NCI-H2196 treated with DMSO at 0.1 percent for 48 hours (cell line): ENCODE results near the gene GNPTG.

Source experiments
- DNase-seq: peaks from one replicate; lab custom pipeline; 2025; ENCODE audit not compliant: unreplicated experiment; lab: John Stamatoyannopoulos, UW

The GNPTG gene

DNA sequence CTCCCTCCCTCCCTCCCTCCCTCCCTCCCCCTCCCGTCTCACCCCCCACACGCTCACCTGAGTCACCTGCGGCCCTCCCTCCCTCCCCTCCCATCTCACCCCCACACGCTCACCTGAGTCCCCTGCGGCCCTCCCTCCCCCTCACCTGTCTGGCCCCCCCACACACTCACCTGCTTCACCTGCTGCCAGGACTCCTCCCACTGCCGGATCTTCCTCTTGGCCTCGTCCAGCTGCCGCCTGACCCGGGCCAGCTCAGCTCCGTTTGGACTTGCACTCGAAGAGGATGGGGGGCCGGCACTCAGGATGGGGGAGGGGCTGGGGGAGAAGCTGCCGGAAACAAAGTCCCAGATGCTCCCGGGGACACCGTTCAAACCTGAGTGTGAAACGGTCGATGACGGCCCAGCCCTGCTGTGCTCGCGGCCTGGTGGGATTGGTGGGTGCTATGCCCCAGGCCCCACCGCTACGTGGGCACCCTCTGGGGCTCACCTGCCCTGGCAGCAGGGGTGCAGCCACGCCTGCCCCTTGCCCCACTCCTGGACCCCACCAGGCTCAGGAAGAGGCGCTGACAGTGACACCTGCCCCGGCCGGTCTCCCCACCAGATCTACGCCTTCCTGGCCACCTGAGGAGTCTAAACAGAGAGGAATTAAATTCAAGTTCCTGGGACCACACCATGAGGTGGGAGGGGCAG is 15.9 kb downstream of the GNPTG start:
- peak; percentile 47 for DNase-seq

DNA sequence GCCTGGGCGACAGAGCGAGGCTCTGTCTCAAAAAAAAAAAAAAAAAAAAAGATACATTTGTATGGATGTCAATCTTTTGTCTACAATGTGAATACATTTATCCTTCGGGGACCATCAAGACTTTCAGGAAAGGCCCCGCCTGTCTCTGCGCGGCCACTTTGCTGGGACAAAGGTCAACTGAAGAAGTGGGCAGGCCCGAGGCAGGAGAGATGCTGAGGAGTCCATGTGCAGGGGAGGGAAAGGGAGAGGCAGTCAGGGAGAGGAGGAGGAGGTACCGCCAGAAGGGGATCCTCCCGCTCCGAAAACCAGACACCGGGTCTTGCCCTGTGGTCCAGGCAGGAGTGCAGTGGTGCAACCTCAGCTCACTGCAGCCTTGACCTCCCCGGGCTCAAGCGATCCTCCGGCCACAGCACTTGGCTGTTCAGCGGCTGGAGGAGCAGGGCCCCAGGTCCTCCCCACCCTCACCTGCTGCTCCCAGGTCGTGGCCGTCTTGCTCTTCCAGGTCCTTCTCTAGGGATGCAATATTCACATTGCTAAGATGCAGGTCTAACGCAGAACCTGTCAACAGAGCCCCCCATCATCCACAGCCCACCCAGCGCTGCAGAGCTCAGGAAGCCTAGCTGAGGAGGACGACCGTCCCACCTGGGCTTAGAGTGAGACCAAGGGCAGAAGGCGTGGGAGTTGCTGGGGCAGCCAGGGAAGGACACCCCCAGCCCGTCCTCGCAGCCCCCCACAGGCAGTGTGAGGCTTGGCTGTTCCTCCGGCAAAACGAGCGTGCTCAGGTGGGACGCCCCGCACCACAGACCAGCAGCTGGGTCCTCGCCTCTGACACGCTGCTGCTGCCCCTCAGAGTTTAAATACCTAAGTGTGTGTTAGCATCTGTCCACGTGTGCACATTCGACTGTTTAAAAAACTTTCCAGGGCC is 19.6 kb downstream of the GNPTG start:
- DNase-seq, result no peak

DNA sequence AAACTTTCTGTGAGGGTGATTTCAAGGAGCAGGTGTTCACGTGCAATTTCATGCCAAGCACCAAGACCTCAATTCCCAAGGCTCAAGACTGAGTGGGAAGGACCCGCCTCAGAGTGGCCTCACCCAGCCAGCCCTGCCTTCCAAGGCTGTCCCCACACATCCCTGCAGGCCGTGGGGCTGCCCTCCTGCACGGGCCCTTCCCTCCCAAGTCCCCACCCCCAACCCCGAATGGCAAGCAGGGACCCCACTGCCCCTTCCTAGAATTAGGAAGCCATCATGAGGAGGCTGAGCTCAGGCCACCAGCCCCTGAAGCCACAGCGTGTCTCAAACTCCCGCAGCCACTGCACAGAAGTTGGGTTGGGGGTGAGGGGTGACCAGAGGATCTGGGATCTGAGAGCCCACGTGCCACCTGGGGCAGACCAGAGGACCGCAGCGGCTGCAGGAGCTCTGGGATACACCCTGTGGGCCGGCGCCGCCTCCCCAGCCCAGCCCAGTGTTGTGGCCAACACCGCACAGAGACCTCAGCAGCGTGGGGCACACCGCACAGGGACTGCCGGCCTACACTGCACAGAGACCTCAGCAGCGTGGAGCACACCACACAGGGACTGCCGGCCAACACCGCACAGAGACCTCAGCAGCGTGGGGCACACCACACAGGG is 20.7 kb downstream of the GNPTG start:
- no peak for DNase-seq

DNA sequence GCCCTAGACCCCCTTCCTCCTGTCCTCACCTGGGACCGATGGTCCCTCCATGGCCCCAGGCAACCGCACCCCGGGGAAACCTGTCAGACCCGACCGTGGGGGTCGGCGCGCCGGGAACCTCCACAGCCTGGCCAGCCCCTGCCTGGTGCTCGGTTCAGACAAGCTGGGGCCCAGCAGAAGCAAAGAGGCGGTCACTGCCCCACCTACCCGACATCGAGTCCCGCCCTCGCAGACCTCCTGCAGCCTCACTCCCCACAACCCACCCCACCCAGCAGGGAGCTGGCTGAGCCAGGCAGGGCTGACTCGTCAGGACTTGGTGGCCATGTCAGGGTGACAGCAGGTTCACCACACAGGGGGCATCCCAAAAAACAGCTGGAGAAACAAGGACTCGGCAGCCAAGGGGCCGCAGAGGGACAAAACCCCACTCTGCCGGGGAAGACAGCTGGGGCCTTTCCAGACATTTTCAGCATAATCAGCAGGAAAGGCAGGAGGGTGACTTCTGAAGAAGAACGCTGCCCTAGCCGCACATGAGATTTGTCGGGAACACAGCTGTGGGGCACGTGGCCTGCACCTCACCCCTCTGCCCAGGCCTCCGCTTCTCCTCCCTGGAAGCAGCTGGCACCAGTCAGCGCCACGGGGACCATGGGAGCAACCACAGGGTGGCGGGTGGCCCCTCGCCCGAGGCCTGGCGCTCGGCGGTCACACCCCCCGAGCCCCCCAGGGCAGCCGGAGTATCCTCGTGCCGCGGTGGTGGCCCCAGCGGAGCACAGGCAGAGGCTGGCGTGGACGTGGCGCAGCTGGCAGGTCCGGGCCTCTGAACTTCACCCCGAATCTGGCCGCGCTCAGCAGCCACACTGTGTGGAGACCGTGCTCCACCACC is 22.9 kb downstream of the GNPTG start:
- DNase-seq, result no peak

DNA sequence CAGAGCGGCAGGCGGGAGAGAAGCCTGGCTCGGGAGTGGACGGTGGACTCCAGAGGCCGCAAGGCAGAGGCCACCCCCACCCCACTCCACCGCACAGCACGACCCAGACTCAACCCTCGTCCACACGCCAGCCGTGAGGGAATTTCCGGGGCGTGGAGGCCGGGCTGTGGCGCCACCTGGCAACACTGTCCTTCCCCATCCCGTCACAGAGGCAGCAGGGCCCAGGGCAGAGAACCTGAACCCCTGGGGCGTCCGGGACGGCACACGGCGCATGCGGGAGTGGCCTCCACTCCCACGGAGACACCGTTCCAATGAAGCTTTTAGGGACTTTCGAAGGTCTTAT is 23.5 kb downstream of the GNPTG start:
- no peak for DNase-seq

DNA sequence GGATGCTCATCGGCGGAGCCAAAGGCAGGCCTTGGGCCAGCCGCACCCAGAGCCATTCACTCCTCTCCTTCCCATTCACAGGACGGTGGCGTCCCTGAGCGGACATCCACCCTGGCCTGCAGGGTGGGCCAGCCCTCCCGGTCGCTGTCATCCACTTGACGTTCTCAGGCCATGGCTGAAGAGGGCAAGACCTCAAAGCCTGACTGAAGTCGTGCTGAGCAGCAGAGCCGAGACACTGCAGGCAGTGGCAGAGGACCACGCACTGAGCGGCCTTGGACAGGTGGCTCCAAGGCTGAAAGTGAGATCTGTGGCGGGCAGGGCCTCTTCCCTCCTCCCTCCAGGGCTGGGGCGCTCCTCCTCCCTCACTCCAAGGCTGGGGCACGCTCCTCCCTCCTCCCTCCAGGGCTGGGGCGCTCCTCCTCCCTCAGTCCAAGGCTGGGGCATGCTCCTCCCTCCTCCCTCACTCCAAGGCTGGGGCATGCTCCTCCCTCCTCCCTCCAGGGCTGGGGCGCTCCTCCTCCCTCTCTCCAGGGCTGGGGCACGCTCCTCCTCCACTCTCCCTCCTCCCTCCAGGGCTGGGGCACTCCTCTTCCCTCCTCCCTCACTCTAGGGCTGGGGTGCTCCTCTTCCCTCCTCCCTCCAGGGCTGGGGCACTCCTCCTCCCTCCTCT is 24.1 kb downstream of the GNPTG start:
- no peak for DNase-seq

DNA sequence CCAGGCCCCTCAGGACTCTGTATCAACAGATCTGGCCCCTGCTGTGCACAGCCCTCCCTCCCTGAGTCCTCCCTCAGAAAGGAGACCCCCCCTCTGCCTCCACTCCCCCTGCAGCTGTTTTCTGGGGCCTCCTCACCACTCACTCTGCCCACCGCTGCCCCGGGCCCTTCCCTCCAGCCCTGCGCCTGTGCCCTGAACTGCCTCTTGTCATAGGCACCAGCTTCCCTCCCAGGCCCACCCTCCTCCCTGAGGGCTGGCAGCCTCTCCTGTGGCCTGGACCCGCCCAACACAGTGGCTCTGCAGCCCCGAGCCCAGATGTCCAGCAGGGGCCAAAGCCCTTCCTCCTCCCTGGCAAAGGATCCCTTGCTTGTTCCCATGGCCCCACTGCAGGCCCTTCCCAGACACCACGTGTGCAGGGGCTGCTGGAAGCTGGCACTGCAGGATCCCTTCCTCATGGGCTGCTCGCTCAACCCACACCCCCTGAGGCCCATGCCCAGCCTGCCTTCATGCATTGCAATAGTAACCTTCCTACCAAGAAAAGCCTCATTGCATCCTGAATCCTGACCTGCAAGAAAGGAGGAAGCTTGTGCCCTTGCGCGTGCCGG is 25.8 kb downstream of the GNPTG start:
- no peak for DNase-seq

DNA sequence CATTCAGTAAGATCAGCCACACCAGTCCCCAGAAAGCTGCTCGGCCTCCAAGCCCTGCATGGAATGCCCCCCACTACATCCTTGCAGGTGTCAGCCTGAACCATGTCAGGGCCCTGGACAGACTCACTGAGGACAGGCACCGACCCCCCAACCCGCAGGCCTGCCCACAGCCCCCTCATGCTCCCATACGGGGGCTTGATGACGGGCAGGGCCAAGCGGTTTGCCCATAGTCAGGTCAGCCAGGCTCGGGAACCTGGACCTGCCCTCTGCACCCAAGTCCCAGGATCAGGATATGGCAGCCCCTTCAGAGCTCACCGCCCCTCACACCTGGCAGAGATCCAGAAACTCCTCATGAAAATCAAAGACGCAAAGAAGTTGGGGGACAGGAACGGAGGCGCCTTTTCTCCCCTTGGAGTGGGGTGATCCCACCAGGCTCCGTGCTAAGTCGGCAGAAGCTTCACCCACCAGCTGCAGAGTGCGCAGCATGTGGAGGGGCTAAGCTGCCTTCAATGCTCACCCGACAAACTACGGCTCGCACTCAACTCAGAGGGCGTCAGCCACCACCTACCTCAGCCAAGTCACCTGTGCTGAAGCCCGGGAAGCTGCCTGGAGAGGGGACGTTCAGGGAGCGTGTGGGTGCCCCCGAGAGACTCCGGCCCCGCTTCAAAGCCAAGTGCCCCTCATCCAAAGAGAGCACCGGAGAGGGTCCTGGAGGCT is 26.5 kb downstream of the GNPTG start:
- DNase-seq, result no peak

DNA sequence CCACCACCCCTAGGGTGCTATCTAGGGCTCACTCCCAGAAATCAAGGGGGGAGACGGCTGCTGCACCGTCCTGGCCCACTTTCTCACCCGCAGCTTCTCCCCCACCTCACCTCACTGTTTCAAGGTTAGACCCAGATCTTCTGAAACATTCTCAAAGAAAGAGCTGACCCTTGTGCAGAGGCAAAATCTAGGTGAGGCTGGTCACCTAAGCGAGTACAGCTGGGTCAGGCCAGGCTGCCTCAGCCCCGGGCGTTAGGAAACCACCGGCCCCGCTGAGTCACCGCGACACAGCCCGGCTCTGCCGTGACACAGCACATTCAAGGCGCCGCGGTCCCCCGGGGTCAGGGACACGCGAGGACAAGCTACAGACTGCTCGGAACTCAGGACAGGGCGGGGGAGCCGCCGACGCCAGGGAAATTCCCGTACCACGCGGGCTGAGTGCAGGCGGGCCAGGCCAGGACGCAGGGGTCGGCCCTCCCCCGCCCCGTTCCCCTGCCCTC is 27.1 kb downstream of the GNPTG start:
- DNase-seq, result no peak

DNA sequence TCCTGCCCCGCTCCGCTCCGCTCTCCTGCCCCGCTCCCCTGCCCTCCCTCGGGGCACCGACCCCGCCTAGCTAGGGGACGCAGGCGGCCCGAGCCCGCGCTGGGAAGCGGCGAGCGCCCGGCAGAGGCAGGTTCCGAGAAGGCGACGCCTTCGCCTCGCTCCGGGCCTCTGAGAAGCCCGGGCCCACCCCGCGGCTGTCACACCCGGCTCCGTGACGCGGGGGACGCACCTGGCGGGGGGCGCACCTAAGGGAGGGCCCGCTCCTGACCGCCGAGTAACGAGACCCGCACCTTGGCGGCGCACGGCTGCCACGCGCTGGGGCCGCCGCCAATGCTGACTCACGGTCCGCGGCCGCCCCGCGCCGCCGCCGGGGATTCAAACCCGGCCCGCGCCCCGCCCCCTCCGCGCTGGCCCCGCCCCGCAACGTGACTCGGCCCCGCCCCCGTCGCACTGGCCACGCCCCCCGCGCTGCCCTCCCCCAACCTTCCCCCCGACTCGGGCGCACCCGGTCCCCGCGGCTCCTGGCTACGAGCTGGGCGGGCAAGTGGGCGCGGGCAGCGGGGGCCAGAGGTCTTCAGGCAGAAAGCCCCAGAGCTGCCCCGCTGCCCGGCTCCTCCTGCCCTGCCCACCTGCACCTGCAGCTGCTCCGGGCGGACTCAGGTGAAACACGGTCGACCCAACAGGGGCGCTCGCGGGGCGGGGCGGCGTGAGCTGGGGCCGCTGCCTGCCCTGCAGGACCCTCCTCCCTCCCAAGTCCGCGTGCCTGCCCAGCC is 27.8 kb downstream of the GNPTG start:
- DNase-seq, result peak; percentile 40

DNA sequence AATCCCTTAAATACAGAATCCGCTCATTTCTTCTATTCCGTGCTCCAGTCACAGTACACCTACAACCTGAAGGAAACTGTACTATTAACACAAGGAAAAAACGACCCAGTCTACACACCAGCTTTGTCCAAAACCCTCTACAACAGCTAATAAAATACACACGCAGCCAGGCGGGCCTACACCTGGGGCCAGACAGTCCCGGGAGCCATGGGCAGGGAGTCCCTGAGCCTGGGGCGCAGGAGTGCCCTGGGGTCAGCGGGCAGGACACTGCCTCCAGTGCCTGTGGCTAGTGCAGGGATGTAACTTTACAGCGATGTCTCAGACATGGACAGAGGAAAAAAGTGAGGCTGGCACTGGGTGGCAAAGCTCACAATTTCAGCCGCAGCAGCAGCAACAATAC is 28.5 kb downstream of the GNPTG start:
- no peak for DNase-seq

DNA sequence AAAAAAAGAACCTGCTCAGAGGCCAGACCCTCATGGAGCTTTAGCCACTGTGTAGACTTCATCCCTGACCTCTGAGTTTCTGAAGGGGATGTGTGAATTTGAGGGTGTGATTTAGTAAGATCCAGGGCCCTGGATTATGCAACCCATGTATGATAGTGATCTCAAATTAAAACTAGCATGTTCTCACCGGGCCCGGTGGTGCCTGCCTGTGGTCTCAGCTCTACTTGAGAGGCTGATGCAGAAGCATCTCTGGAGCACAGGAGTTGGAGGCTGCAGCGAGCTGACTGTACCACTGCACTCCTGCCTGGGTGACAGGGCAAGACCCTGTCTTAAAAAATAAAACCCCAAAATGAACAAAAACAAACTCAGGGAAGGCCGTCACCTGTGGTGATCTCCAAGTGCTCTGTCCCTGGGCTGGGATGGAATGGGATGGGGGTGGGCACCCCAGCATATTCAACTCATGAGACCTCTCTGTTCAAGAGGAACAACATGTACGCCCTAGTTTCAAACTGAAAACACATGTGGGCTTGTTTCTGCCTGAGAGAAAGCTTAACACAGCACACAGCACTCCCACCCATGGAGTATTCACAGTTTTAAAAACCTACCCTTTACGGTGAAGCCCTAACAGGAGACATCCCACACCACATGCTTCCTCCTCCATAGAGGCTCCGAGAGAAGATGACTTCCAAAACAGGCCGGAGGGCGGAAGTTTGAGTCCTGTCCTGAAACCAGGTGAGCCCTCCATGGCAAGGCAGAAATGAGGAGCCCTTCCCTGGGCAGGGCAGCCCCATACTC is 30.1 kb downstream of the GNPTG start:
- DNase-seq, result no peak

DNA sequence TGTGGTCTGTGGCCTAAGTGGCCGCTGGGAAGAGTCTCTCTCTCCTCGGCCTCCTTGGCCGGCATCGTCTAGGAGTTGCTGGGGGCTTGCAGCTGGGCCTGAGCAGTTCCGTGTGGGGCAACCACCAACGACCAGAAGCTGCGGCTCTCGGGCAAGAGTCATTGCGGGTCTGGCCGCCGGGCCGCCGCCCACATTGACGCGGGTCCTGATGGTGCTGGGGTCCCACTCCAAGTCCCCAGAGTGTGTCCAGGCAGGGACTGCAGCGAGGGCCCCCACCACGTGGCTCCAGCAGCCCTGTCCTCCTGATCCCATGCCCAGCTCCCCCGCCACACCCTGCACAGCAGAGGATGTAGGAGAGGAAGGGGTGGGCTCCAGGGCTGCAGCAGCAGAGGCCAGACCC is 31.8 kb downstream of the GNPTG start:
- no peak for DNase-seq

DNA sequence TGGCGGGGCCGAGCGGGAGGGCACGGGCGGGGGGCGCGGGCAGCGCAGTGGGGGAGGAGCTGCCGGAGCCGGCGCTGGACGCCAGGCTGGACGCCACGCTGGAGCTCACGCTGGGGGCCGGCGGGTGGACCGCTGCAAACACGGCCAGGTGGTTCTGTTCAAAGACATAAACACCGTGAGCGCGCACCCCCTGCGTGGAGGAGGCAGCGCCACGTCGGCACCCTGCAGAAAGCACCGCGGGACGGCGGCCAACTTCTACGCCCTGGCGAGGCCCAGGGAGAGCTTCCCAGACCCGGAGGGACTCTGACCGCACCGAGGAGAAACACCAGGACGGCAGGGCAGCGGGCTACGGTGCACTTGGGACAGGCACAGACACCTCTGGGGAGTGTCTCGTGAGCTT is 33.5 kb downstream of the GNPTG start:
- no peak for DNase-seq

DNA sequence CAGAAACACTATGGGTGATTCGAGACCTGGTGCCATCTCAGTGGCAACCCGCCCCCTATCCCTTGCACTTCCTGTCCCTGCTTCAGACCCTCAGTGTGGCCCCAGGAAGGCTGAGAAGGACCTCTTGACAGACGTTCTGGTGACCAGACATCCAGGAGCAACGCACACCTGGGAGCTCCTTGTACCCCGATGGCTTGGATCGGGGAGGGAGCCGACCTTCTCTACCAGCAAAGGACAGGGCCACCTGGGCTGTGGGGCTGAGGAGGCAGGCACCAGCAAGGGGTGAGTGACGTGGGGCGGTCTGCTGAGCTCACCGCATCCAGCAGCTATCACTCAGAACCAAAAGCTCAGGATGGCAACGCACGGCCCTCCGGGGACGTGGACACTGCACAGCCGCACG is 35.6 kb downstream of the GNPTG start:
- DNase-seq, result no peak

DNA sequence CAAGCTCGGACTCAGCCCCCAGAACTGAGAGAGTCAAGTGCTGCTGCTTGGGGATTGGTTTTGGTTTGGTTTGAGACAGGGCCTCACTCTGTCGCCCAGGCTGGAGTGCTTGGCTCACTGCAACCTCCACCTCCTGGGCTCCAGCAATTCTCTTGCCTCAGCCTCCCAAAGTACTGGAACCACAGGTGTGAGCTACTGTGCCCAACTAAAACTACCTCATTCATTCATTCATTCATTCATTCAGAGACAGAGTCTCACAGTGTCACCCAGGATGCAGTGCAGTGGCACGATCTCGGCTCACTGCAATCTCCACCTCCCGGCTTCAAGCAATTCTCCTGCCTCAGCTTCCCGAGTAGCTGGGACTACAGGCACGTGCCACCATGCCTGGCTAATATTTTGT is 38.0 kb downstream of the GNPTG start:
- no peak for DNase-seq

DNA sequence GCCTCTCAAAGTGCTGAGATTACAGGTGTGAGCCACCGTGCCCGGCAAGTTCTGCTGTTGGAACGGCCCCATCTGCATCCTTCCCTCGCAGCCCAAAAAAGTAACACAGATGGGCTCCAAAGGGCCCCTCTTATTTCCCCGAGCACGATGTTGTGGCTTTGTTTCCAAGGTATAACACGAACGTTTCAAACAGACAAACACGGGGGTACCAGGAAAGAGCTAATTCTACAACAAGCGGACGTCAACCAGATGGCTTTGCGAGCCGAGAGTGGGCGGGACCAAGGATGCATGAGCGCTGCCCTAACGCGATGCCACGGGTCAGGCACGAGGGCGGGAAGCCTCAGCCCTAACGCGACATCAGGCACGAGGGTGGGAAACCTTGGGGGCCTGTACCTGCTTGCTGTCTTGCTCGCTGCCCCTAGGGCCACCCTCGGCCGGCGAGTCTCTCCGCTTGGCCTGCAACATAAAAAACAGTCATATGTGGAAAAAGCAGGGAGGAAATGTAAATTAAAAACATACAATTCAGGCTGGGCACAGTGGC is 38.6 kb downstream of the GNPTG start:
- DNase-seq, result no peak
